Activated CD4-positive, alpha-beta T cell treated with anti-CD3 and anti-CD28 coated beads, Interleukin-10, Interleukin-2, amounts not matched to agents 100 ng/mL and 50 ng/mL, durations not matched to agents 16 hours and 8 hours (primary cell): ENCODE data around the gene FBXL20.

Source experiments
- DNase-seq: peaks from one replicate; pipeline ENCODE4 v3.0.0-alpha.2; 2020

FBXL20 gene

GRCh38 chr17:39223907-39224777, 177.3 kb downstream of the FBXL20 start:
- DNase-seq, result no peak

GRCh38 chr17:39222866-39223834, 178.3 kb downstream of the FBXL20 start:
- no peak for DNase-seq

- DNase-seq, result no peak
Measured at GRCh38 chr17:39222151-39222550, 179.3 kb downstream of the FBXL20 start.

- DNase-seq, result no peak
Measured at GRCh38 chr17:39221572-39221971, 179.9 kb downstream of the FBXL20 start.

GRCh38 chr17:39219647-39220154, 181.7 kb downstream of the FBXL20 start:
- DNase-seq, result no peak

- no peak for DNase-seq
Measured at GRCh38 chr17:39218906-39219305, 182.5 kb downstream of the FBXL20 start.

- no peak for DNase-seq
Measured at GRCh38 chr17:39217734-39218369, 183.6 kb downstream of the FBXL20 start.

GRCh38 chr17:39213852-39214251, 187.6 kb downstream of the FBXL20 start:
- DNase-seq, result no peak

- DNase-seq, result no peak
Measured at GRCh38 chr17:39212841-39213480, 188.5 kb downstream of the FBXL20 start.

- no peak for DNase-seq
Measured at GRCh38 chr17:39212195-39212810, 189.1 kb downstream of the FBXL20 start.

- no peak for DNase-seq
Measured at GRCh38 chr17:39210093-39210434, 191.4 kb downstream of the FBXL20 start.

GRCh38 chr17:39209317-39210092, 191.9 kb downstream of the FBXL20 start:
- no peak for DNase-seq

- DNase-seq, result no peak
Measured at GRCh38 chr17:39208893-39209292, 192.5 kb downstream of the FBXL20 start.

GRCh38 chr17:39208136-39208535, 193.3 kb downstream of the FBXL20 start:
- no peak for DNase-seq

- no peak for DNase-seq
Measured at GRCh38 chr17:39205112-39205526, 196.3 kb downstream of the FBXL20 start.

GRCh38 chr17:39204245-39204644, 197.2 kb downstream of the FBXL20 start:
- DNase-seq, result no peak
